OCI-LY1 (cell line): ENCODE results near the gene GLIPR1L1.

Experiments used
- H2AFZ ChIP-seq: fragments of 200-600 bp; sonication (generic), shearing (Covaris generic); 2 replicates; pipeline ENCODE4 v1.6.0; 2014; ENCODE audit warnings: antibody characterized with exemption, mild to moderate bottlenecking, low read length
- H3F3A ChIP-seq: fragments of 200-600 bp; sonication (generic), shearing (Covaris generic); 2 replicates; pipeline ENCODE4 v1.6.0; 2014; ENCODE audit warnings: mild to moderate bottlenecking, antibody characterized with exemption, low read length, moderate library complexity; ENCODE audit not compliant: insufficient read depth
- H3K27ac ChIP-seq: fragments of 200-600 bp; sonication (generic); 2 replicates; pipeline ENCODE4 v1.5.1; 2014; ENCODE audit warnings: low read length, mixed run types, mild to moderate bottlenecking, low read depth; ENCODE audit not compliant: poor library complexity, severe bottlenecking
- H3K27me3 ChIP-seq: fragments of 200-600 bp; sonication (generic); 2 replicates; pipeline ENCODE4 v1.6.0; 2014; ENCODE audit warnings: antibody characterized with exemption, mild to moderate bottlenecking, low read length, moderate library complexity; ENCODE audit not compliant: insufficient read depth
- H3K36me3 ChIP-seq: fragments of 200-600 bp; sonication (generic); 2 replicates; pipeline ENCODE4 v1.6.1; 2014; ENCODE audit warnings: mild to moderate bottlenecking, antibody characterized with exemption, low read length, moderate library complexity, mixed read lengths; ENCODE audit not compliant: insufficient read depth
- H3K4me1 ChIP-seq: fragments of 200-600 bp; sonication (generic); 2 replicates; pipeline ENCODE4 v1.5.1; 2014; ENCODE audit warnings: mild to moderate bottlenecking, low read length, moderate library complexity; ENCODE audit not compliant: insufficient read depth, severe bottlenecking
- H3K4me2 ChIP-seq: fragments of 200-600 bp; sonication (generic), shearing (Covaris generic); 2 replicates; pipeline ENCODE4 v1.6.1; 2014; ENCODE audit warnings: low read length
- H3K4me3 ChIP-seq: fragments of 200-600 bp; sonication (generic); 2 replicates; pipeline ENCODE4 v1.5.1; 2014; ENCODE audit warnings: low read length, low read depth, mild to moderate bottlenecking, mixed read lengths; ENCODE audit not compliant: poor library complexity, severe bottlenecking
- H3K79me2 ChIP-seq: fragments of 200-600 bp; shearing (Covaris generic); 2 replicates; pipeline ENCODE4 v1.6.1; 2016; ENCODE audit warnings: mixed run types, low read length, mixed read lengths; ENCODE audit not compliant: insufficient read depth
- H3K9ac ChIP-seq: fragments of 200-600 bp; sonication (generic), shearing (Covaris generic); 2 replicates; pipeline ENCODE4 v1.6.1; 2014; ENCODE audit warnings: mild to moderate bottlenecking, low read length, mixed read lengths
- H3K9me2 ChIP-seq: fragments of 200-600 bp; sonication (generic), shearing (Covaris generic); 2 replicates; pipeline ENCODE4 v1.6.1; 2014; ENCODE audit warnings: low read depth, mild to moderate bottlenecking, low read length, mixed read lengths
- H3K9me3 ChIP-seq: fragments of 200-600 bp; shearing (Covaris generic); 2 replicates; pipeline ENCODE4 v1.6.1; 2014; ENCODE audit warnings: low read length, mixed read lengths
- H4K20me1 ChIP-seq: fragments of 200-600 bp; sonication (generic), shearing (Covaris generic); 2 replicates; pipeline ENCODE4 v1.6.0; 2016; ENCODE audit warnings: mild to moderate bottlenecking, low read length; ENCODE audit not compliant: insufficient read depth
- EZH2 ChIP-seq: fragments of 200-600 bp; sonication (generic), shearing (Covaris generic); IDR thresholded peaks from 2 replicates; pipeline ENCODE4 v1.8.0; 2017; ENCODE audit warnings: borderline replicate concordance, mixed run types, mild to moderate bottlenecking, antibody characterized with exemption, low read length, moderate library complexity, mixed read lengths
- TF ChIP-seq, protein P1 (sequence below): fragments of 200-600 bp; sonication (generic), shearing (Covaris generic); IDR thresholded peaks from 2 replicates; pipeline ENCODE4 v1.5.1; 2017; ENCODE audit warnings: mild to moderate bottlenecking, antibody characterized with exemption, low read length, moderate library complexity, mixed read lengths

GLIPR1L1 gene, protein sequence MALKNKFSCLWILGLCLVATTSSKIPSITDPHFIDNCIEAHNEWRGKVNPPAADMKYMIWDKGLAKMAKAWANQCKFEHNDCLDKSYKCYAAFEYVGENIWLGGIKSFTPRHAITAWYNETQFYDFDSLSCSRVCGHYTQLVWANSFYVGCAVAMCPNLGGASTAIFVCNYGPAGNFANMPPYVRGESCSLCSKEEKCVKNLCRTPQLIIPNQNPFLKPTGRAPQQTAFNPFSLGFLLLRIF

DNA sequence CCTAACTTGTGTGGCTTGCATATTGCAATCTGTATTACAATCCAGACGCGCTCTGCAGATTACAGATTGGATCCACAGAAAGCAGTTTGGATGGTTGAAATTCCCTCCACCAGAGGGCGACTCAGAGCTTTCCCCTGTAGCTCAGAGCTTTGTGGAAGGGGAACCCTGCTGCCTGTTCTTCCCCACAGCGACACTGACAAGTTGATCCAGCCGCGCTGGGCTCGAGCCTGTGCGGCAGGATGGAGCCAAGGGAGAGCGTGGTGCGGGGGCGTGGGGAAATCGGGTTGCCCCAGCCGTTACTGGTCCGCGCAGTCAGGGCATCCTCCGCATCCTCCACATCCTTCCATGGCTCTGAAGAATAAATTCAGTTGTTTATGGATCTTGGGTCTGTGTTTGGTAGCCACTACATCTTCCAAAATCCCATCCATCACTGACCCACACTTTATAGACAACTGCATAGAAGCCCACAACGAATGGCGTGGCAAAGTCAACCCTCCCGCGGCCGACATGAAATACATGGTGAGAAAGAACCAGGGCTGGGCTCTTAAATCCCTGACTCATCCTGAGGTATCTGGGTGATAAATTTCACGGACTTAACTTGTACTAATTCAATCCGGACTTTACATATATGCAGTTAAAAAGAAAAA lies at the start of gene GLIPR1L1:
TSS of gene GLIPR1L1 (plus strand) at position 287 of the 647 bp plus-strand sequence. CDS start at position 346, 59 bp downstream.
- H2AFZ ChIP-seq = no peak within 1 kb of the TSS
- H3K9me3 ChIP-seq = no peaks in the 10 kb centered on the region
- H3K27me3 ChIP-seq = no peaks in the 10 kb centered on the region
- no peak within 1 kb of the TSS for H3K27ac ChIP-seq
- no peak within 1 kb of the TSS for H3K9ac ChIP-seq
- H3K36me3 ChIP-seq = no peaks in the 10 kb centered on the region
- no peaks in the 10 kb centered on the region for H3F3A ChIP-seq
- TF ChIP-seq EZH2 = no peak
- TF ChIP-seq, protein P1, sequence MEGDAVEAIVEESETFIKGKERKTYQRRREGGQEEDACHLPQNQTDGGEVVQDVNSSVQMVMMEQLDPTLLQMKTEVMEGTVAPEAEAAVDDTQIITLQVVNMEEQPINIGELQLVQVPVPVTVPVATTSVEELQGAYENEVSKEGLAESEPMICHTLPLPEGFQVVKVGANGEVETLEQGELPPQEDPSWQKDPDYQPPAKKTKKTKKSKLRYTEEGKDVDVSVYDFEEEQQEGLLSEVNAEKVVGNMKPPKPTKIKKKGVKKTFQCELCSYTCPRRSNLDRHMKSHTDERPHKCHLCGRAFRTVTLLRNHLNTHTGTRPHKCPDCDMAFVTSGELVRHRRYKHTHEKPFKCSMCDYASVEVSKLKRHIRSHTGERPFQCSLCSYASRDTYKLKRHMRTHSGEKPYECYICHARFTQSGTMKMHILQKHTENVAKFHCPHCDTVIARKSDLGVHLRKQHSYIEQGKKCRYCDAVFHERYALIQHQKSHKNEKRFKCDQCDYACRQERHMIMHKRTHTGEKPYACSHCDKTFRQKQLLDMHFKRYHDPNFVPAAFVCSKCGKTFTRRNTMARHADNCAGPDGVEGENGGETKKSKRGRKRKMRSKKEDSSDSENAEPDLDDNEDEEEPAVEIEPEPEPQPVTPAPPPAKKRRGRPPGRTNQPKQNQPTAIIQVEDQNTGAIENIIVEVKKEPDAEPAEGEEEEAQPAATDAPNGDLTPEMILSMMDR = peak; percentile 85
- H3K4me1 ChIP-seq = peaks cover 8% of the 10 kb centered on the region
- H4K20me1 ChIP-seq = no peaks in the 10 kb centered on the region
- no peaks in the 10 kb centered on the region for H3K79me2 ChIP-seq
- H3K4me3 ChIP-seq = no peak within 1 kb of the TSS
- peak within 1 kb of the TSS; percentile 30; the same call in 1 of the 2 replicates for H3K4me2 ChIP-seq
- H3K9me2 ChIP-seq = no peaks in the 10 kb centered on the region

DNA sequence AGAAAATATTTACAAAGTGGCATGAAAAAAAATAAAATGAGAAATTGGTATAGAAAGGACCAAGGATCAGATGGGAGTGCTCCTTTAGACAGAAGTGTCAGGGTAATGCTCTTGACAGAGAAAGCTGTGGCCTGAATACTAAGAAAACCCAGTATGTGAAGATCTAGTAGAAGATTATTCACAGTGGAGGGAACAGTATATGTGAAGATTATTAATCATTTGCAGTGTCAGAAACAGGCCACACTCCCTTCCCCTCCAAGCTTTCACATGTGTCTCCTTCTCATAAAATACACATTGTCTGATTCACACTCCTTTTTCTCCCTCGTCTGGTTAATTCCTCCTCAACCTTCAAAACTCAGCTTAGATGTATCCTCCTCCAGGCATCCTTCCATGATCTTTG lies 45.6 kb upstream of the GLIPR1L1 start:
- Histone ChIP-seq H3K79me2 (no peaks in the 10 kb centered on the region), H3F3A (no peaks in the 10 kb centered on the region), H3K27me3 (no peaks in the 10 kb centered on the region), H3K9me3 (no peaks in the 10 kb centered on the region), H4K20me1 (no peaks in the 10 kb centered on the region), H3K36me3 (no peaks in the 10 kb centered on the region), H3K4me1 (no peaks in the 10 kb centered on the region), H3K27ac (no peak overlapping the region), H3K9me2 (no peaks in the 10 kb centered on the region), H3K4me2 (no peak overlapping the region), H2AFZ (no peak overlapping the region), H3K9ac (no peak overlapping the region), H3K4me3 (no peak overlapping the region)
- no peak for TF ChIP-seq EZH2
- TF ChIP-seq, protein P1 = no peak

DNA sequence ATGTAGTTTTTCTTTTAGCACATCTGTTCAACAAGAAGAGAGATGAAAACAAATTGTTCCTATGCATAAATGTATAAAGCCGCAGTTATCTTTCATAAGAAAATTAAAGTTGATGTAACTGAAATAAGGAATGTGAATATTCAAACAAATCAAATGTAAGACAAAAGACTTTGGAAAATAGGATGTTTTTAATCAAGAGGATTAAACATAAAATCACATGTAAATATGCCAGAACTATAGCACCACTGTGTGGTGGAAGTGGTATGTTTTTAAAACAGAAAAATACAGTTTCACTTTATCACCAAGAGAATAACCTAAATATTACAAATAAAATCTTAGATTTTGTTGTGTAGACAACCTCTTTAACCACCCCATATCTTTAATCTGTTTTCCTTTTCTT lies 44.7 kb upstream of the GLIPR1L1 start:
- Histone ChIP-seq H3K4me2 (no peak overlapping the region), H3F3A (no peaks in the 10 kb centered on the region), H3K4me1 (no peaks in the 10 kb centered on the region), H2AFZ (no peak overlapping the region), H3K27me3 (no peaks in the 10 kb centered on the region), H3K36me3 (no peaks in the 10 kb centered on the region), H3K9me2 (no peaks in the 10 kb centered on the region), H3K4me3 (no peak overlapping the region), H4K20me1 (no peaks in the 10 kb centered on the region), H3K9ac (no peak overlapping the region), H3K9me3 (no peaks in the 10 kb centered on the region), H3K27ac (no peak overlapping the region), H3K79me2 (no peaks in the 10 kb centered on the region)
- no peak for TF ChIP-seq EZH2
- TF ChIP-seq, protein P1 = peak; percentile 27; the same call in 1 of the 2 replicates
